SK-N-MC (cell line): ENCODE data around the gene CPM.

Experiments
- EZH2 ChIP-seq: fragments of 200-600 bp; sonication (generic); IDR thresholded peaks from one replicate; pipeline ENCODE4 v1.6.1; 2017; ENCODE audit warnings: antibody characterized with exemption
- FOXP2 ChIP-seq: optimal IDR thresholded peaks from 2 replicates; pipeline ENCODE3; 2011; ENCODE audit warnings: mild to moderate bottlenecking, moderate library complexity; ENCODE audit not compliant: insufficient read depth; ENCODE audit errors: extremely low read length, control extremely low read depth
- POLR2AphosphoS5 ChIP-seq: IDR thresholded peaks from 2 replicates; pipeline ENCODE4 v1.6.1; 2012; ENCODE audit warnings: mild to moderate bottlenecking, low read depth, low read length, borderline replicate concordance

- TF ChIP-seq EZH2 = no peak
- no peak for TF ChIP-seq POLR2AphosphoS5
- no peak for TF ChIP-seq FOXP2
These were observed 79.4 kb downstream of the CPM start for GRCh38 chr12:68853396-68854077.
